Activated CD8-positive, alpha-beta memory T cell treated with anti-CD3 and anti-CD28 coated beads, Interleukin-2, amount 50 U/mL, for 4 hours (primary cell): ENCODE results near the gene UBE2I.
"Not testable (repeated sequence)": the region's sequence is repeated elsewhere in the genome, so short reads cannot be mapped to it uniquely, and the experiment has no call there.

Experiments used
- DNase-seq: peaks from one replicate; pipeline ENCODE4 v3.0.0-alpha.2; 2020

The UBE2I gene

DNA sequence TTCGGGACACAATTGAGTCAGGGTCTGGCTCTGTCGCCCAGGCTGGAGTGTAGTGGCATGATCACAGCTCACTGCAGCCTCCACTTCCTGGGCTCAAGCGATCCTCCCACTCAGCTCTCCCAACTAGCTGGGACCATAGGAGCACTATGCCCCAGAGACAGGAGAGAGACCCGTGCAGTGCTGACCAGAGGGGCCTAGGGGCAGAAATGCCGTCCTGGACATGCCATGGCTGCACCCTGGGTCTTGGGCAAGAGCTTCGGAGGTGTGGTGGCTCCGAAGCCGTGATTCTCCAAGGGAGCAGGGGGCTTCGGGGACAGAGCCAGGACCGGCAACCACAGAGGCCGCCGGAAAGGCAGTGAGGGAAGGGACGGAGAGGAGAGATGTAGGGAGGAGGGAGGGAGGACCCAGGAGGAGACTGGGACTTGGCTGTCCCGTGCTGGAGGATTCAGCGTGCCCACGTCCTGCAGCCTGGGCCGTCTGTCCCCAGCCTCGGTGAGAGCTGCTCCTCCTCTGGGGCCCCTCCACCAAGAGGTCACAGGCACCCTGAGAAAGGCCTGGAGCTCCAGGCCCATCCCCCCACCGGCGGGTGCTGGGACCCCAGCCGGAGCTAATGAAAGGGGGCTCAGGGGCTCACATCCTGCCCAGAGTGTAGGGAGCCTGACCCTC, 31.7 kb upstream of the UBE2I start:
- no peak for DNase-seq

DNA sequence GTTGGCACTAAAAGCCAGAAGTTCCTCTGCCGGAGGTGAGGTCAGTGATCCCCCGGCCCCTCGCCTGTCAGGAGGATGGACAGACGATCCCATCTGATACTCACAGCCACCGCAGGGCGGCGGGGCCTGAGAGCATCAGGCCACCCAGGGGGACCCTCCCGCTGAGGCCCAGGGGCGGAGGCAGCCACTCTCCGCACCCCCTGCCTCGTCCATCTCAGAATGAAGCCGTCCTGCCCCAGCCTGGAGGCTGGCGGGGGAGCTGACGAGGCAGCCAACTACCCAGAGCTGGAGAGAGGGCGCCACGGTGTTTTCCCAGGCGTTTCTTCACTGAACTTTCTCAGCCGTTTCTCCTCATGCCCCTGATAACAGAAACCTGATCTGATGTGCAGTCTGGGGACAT, 31.0 kb upstream of the UBE2I start:
- no peak for DNase-seq

DNA sequence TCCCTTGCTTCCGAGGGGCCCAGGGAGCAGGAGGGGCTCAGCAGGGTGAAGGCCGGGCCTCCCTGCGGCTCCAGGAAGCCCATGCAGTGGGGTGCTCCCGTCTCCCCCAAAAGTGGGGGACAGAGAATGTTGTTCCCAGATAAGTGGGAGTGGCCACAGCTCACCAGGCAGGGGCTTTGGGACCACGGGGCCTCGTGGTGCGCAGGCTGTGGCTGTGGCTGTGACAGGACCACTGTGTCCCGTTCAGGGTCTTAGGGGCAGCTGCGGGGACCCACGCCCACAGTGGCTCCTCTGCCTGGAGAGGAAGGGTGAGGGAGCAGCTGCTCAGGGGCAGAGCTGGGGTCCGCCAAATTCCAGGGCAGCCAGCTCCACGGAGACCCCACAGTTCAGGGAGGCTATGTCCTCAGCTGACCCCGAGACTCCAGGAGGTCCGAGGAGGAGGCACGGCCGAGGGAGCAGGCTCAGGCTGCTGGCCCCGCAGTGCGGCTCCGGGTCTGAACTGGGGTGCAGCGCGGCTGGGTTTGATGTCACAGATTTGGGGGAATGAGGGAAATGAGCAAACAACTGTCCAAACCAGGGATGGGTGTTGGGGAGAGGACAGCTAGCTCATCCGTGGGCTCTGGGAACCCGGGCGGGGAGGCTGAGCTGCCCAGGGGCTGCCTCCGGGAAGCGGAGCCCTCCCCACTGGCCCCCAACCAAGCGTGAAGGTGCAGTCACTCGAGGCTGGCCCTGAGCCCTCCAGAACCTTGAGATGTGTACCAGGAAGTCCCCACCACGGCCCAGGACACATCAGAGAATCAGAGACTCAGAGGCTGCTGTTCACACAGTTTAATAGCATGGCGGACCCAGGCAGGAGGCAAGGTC, 30.1 kb upstream of the UBE2I start:
- no peak for DNase-seq

DNA sequence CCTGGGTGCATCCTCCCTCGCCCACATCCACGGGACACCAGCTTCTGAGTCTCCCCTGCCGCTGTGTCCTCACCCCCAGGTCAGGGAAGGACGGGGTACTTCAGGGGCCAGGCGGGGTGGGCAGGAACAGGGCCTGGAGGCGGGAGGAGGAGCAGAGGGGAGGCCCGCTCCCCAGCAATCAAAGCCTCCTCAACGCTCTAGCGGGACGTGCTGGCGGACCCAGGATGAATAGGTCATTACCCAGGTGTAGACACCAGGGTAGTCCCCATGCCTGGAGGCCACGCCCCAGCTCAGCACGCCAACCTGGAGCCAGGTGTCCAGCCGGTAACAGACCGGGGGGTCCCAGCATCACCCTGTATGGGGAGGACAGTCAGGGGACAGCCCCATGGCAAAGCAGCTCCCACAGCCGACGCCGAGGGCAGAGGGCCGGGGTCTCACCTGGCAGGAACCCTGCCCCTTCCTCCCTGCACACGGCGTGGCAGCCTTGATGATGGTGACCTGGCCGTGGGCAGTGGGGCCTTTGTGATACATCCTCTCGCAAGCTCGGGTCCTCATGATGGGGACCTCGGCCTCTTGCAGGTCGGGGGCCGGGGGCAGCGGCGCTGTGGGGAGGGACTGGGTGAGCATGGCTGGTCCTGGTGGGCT, 29.4 kb upstream of the UBE2I start:
- no peak for DNase-seq

GRCh38 chr16:1280783-1281182, 28.7 kb upstream of the UBE2I start:
- DNase-seq, result no peak

DNA sequence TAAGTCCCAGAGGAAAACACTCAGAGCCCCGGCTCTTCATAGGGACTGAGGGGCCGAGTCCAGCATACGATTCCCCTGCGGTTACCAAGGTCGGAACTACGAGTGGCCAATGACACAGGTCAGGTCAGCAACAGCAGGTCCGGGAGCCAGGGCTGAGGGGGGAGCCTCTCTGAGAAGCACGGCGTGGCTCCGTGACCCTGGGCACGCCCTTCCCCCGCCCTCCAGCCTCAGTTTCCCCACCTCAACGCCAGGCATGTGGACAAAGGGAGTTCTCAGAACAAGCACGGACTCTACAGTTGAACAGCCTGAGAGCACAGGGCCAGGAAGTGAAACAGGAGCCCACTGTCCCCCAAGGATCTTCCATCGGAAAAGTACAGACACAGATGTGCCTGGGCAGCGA, 27.9 kb upstream of the UBE2I start:
- no peak for DNase-seq

DNA sequence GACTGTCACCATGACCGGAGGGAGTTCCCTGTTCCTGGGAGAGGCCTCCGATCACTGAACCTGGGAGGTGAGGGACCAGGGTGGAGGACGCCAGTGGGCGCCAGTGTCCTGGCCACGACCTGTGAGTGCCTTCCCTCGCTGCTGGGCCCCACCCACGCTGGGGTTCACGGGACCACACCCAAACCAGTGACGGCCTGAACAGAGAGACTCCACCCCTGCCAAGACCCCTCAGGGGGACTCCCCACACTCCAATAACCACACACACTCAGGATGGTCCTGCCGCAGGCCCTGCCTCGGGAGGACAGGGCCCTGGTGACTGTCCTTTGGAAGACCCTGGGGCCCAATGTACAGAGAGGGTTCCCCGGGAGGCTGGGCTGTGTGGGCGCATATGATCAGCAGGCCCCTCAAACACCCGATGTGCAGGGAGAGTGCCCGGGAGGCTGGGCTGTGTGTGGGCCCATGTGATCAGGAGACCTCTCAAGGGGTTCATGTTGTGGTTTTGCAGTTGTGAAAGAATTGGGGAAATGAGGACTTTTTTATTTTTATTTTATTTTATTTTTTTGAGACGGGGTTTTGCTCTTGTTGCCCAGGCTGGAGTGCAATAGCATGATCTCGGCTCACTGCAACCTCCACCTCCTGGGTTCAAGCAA, 27.0 kb upstream of the UBE2I start:
- no peak for DNase-seq

GRCh38 chr16:1283296-1283695, 26.1 kb upstream of the UBE2I start:
- DNase-seq, result no peak

GRCh38 chr16:1283996-1284616, 25.3 kb upstream of the UBE2I start:
- DNase-seq, result no peak

GRCh38 chr16:1285669-1286512, 23.5 kb upstream of the UBE2I start:
- DNase-seq, result no peak

GRCh38 chr16:1286513-1287094, 22.8 kb upstream of the UBE2I start:
- no peak for DNase-seq

- DNase-seq, result no peak
Observed at GRCh38 chr16:1287982-1288670, 21.3 kb upstream of the UBE2I start.

GRCh38 chr16:1288813-1289476, 20.5 kb upstream of the UBE2I start:
- DNase-seq, result no peak

DNA sequence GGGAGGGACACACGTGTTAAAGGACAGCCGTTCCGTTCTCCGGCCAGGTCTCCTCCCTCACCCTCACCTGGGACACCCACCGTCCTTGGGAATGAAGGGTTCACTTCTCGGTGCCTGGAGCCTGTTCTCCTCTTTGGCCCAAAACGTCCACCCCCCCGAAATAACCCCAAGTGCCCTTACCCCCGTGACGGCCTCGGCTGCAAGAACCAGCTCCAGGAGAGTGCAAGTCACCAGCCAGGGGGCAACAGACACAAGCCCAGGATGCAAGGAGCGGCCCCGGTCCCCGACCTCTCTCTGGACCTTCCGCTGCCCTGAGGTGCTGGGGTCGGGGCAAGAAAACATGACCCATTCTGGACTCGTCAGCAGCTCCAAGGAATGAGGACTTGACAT, 20.0 kb upstream of the UBE2I start:
- DNase-seq, result no peak

DNA sequence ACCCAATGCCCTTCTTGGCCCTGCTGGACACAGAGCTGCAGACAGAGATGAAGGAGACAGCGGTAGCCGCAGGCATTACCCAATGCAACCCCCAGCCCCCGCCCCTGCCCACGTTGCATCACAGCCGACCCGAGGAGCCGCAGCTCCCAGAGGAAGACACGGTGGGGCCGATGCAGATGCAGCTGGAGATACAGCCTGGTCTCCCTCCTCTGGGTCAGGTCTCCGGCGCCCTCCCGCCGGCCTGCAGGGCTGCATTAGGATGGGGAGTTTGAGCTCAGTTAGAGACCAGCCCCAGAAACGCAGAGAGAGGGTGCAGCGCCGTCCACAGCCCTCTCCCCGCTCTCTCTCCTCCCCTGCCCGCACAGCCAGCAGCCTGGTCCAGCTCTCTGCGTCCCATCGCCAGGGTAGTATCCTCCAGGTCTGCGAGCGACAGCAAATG, 19.4 kb upstream of the UBE2I start:
- DNase-seq, result no peak

- DNase-seq, result no peak
Observed at GRCh38 chr16:1290860-1291575, 18.4 kb upstream of the UBE2I start.

DNA sequence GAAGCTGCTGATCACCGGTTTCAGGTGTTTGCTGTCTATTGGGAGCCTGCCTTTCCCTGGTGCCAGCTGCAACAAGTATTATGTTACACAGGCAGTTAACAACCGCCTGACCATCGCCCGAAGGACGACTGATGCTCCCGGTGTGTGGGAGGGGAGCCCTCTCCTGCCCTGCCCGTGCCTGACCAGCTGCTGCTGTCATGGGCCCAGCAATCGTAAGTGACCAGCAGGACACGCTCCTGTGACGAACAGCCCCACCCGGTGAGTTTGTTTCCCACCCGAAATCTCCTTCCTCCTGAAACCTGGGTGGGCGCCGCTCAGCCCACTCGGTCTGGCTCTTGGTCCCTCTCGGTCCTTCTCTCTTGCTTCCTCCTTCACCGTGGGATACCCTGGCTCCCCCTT, 17.9 kb upstream of the UBE2I start:
- DNase-seq, result no peak

DNA sequence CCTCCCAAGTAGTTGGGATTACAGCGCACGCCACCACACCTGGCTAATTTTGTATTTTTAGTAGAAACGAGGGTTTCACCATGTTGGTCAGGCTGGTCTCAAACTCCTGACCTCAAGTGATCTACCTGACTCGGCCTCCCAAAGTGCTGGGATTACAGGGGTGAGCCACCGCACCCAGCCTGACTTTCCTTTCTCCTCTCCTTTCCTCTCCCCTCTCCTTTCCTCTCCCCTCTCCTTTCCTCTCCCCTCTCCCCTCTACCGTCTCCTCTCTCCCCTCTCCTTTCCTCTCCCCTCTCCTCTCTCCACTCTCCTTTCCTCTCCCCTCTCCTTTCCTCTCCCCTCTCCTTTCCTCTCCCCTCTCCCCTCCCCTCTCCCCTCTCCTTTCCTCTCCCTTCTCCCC, 17.2 kb upstream of the UBE2I start:
- DNase-seq, result not testable (repeated sequence)

- DNase-seq, result not testable (repeated sequence)
Observed at GRCh38 chr16:1292808-1293207, 16.6 kb upstream of the UBE2I start.
